GM18861 (cell line): ENCODE measurements around the gene ILDR2.

Source experiments
- ATAC-seq: cut with Tn5 transposase; IDR thresholded peaks from one replicate; pipeline ENCODE4 v1.9.1; 2021; ENCODE audit not compliant: unreplicated experiment

Gene ILDR2

DNA sequence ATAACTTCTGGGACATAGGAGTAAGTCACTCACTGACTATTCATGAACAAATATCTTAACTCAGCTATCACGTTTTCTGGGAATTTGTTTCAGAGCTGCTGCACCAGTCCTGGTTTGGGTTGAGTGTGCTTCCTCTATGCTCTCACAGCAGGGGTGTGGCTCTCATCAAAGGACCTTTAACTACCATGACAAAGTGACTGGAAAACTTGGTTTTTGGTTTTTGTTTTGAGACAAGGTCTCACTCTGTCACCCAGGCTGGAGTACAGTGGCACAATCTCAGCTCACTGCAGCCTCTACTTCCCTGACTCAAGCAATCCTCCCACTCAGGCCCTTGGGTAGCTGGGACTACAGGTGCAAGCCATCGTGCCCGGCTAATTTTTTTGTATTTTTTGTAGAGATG, 4.1 kb downstream of the ILDR2 start:
- no peak for ATAC-seq

DNA sequence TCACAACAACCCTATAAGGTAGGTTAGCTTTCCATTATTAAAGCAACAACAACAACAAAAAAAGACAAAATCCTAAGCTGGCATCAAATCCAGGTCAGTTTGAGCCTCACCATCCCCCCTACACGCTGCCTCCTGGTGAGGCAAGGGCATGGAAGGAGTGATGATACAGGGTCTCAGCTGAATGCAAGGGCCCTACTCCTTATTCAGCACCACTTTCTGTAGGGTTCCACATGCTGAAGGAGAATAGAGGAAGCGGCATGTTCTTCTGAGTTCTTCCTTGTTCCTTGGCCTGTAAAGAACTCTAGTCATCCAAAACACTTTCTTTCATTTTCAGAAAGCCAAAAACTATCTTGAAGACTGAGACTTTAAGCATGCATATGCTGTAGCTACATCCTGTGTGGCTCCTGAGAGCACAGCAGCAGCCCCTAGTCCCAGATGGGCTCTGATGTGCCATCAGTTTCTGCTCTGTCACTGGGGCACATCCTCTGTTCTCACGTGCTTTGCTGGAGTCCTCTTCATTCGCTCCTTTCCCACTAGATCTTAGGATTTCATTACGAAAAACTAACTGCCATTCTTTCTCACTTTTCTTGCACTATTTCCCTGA, 6.2 kb downstream of the ILDR2 start:
- ATAC-seq = peak; percentile 85

DNA sequence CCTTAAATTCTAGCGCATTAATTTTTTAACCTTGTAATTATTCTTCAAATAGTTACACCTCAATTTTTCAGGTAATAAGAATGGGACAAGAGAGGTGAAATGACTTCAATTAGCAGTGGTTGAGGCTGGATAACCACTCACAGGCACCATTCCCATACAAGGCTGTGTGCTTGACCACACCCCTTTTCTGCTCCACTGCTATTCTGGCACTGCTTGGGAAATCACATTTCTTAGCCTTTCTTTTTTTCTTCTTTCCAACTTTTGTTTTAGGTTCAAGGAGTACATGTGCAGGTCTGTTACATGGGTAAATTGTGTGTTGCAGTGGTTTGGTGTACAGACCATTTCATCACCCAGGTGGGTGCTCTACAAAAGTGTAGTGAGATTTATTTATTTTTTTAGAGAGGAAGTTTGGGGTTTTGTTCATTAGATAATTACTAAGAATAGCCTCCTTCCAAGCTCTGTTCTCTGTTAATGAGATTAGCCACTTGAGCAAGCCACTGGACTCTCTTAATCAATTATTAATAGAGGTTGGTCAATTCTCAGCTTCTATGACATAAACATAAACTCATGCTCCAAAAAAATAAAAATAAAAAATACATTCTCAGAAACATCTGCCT, 14.4 kb downstream of the ILDR2 start:
- peak; percentile 75 for ATAC-seq

DNA sequence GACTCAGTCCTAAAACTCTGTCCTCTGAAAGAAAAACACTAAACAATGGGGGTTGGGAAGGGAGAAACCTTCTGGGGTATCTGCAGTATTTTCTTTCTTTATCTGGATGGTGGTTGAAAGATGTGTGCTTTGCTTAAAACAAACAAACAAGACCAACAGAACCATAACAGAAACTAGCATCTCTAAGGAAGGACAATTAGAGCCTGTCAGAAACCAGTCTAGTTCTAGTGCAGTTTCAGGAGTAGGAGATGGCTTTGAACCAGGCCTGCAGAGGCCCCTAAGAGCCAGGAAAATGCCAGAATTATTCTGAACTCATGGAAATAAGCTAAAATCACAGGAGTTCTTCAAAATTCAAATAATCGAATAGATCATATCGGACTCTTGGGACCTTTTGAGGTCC, 18.5 kb downstream of the ILDR2 start:
- no peak for ATAC-seq

DNA sequence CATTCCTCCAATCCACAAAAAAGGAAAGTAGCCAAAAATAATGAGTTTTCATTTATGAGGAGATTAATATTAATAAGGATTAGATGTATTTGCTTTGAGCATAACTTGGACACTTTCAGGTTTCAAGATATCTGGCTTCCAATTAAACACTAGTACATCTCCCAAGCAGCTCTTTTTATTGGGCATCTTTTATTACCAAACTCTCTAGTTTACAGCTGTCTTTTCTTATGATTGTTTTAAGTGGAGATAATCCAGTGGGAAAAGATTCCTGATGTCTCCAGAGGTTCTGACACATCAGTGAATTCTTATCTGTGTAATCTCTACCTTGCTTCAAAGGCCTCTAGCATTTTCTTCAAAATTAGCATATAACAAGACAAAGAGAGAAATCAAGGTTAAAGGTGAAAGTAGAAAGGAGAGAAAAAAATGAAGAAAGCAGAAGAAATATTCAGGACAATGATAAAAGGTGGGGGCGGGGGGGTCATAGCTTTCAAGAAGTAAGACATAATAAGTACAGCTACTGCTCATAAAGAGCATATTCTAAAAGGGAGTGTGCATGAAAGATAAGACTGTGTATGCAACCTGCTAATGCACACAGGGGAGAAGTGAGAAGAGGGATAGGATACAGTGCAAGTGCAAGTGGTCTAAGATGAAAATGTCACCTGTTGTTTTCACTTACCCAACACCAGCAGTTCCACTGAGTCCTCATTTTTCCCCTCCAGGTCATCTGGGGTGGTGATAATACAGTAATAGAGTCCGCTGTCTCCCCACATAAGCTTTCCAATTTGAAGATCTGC, 19.1 kb downstream of the ILDR2 start:
- ATAC-seq = no peak

GRCh38 chr1:166953491-166953890, 21.8 kb downstream of the ILDR2 start:
- ATAC-seq = no peak

DNA sequence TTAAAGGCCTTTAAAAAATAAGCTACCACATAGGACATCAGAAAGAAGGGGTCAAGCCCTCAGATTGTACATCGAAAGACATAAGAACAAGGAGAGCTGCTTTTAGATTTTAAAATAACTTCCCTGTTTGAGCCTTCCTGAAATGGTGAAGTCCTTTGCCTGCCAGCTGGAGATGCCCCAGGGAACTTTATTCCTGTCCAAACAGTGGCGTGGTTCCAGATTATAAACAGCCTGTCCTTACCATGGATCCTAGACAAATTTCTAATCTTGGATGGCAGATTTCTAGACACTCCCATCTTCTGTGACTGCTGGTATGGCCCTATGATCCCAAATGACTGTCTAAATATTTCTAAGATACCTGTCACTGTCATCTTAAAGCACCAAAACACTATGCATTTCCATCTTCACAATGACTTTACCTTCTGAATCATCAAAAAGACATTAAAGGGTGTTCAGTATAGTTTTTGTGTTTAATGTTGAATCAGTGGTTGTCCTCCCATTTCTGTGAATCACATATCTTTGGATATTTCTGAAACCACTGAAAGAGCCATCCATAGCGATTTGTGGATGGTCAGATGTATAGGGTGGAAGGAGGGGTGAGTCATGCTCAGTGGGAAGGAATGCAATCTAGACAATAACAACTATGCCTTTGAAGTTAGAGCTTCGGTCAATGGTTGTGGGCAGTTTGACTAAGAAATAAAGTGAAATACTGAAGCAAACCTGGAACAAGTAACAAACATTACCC, 23.2 kb downstream of the ILDR2 start:
- ATAC-seq = no peak

- ATAC-seq = no peak
Observed at GRCh38 chr1:166951050-166951449, 24.3 kb downstream of the ILDR2 start.

DNA sequence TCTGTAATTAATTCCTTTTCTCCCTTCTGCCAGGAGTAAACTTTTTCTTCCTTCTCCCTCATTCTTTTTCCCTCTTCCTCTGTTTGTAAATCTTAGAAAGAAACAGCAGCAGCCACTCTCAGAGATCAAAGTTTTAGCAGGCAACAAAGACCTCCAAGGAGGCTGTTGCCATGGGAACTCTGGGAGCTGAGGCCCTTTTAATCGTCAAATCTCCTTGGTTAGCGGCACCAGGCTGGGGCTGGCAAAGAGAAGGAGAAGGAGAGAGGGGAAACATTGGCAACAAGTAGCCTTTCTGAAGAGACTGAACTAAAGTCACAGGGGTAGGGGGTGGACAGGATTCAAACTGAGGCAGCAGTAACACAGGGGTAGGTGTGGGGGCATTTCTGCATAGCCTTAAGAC, 25.2 kb downstream of the ILDR2 start:
- no peak for ATAC-seq

DNA sequence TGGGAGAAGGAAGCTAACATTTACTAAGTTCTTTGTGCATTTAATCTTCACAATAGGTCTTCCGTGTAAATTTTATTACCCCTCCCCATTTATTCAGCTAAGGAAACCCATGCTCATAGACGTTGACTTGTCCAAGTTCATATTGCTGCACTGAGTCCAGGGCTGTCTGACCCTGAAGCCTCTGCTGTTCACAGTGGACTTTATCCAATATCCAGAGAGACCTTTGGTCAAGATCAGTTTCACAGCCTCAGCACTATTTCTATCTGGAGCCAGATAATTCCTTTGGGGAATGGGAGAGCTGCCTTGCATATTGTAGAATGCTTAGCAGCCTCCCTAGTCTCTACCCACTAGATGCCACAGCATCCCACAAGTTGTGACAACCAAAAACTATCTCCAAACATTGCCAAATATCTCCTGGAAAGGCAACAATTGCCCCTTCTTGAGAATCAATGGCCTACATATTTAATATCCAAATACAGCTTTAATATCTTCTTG, 26.4 kb downstream of the ILDR2 start:
- ATAC-seq = no peak

- ATAC-seq = no peak
Observed at GRCh38 chr1:166947398-166948043, 27.8 kb downstream of the ILDR2 start.

DNA sequence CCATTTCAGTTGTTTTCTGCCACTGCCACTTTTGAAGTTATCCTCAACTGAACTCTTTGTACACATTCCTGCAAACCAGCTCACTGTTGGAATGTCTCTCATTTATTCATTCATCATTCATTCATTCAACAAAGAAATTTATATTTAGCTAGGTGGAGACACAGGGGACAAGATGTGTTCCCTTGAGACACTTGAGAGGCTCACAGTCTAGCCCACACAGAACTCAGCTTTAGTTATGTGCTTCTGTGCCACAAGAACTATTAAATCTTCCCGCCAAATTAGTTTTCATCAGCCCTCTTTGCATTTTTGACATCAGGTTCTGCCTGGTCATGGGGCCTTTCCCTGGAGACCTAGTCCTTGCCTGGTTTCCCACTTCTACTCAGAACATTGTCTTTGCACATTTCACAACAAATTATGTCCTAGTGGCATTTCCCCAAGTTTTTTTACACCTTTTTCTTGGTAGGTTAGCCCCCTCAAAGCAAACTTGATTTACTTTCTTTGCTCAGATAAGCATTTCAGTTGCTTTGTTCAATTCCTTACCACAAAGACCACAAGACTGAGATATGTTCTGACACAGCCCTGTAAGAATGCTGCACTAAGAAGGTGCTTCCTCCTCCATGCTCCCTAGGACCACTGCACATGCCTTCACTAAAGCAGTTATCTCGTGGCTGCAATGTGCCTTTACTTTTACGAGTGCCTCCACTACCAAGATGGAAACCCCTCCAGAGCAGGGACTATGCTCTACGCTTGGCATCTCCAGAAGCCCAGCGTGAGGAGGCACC, 31.0 kb downstream of the ILDR2 start:
- peak; percentile 49 for ATAC-seq

- ATAC-seq = no peak
Observed at GRCh38 chr1:166939741-166940375, 35.5 kb downstream of the ILDR2 start.

DNA sequence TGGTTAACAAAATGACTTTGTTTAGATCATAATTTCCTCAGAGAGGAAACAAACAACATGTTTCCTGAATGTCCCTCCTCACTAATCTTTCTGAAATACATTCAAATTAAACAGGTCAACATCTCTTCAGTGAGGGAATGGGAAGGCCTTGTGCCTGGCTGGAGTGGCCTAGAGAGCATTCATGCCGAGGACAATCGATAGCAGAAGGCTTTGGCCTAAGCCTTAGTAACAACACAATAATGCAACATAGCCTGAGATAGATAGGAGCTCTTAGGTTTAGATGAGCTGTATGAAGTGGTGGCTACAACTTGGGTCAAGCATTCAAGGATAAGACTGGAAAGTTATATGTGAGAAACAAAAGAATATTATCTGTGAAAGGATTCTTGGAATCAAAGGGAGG, 37.4 kb downstream of the ILDR2 start:
- no peak for ATAC-seq

DNA sequence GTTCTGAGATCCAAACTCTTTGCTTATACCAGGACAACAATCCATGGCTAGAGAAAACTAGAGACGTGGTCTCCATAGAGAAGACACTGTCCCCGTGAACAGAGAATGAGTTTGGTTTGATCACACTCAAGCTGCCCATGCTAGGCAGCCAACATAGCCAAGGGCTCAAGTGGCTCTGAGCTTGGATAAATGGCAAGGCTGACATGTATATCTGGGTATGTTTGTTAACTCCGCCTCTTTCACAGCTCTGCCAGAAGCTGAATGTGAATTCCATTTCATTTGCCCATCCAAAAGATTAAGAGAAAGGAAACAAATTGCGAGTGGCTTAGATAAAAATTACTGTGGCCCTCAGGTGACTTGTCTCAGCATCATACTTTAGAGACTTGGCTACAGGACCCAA, 38.0 kb downstream of the ILDR2 start:
- ATAC-seq = no peak

DNA sequence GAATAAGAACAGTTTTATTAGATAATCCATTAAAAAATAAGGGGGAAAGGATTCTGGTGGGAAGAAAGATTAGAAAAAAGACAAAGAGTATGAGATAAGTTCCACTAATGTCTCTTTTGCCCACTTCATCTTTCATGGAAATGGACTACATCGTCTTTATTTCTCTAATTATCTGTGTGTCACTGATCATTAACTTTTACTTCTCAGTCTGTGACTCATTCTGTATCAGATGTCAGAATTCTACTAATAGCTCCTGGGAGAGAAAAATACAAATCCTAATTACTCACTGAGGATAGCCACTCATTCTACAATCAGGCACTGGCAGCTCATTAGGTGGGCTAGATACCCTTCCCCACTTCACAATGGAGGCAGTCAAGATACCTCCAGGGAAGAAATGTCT, 41.7 kb downstream of the ILDR2 start:
- peak; percentile 68 for ATAC-seq

GRCh38 chr1:166933140-166933539, 42.2 kb downstream of the ILDR2 start:
- ATAC-seq = peak; percentile 21

DNA sequence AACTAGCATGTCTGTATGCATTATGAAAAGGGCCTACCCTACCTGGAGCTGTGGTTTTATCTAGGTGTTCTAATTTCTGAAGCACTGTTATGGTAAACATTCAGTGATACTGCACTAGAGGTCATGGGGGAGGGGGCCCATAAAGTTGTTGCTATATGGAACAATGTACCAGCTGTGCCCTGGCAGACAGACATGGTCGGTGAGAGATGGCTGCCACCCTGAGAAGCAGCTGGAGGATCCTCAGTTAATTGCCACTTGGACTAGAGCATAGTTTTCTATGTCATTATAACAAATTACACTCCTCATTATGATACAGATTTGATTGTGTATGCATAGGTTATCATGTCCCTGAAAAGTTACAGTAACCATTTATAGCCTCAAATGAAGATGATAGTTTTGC, 45.4 kb downstream of the ILDR2 start:
- ATAC-seq = no peak

DNA sequence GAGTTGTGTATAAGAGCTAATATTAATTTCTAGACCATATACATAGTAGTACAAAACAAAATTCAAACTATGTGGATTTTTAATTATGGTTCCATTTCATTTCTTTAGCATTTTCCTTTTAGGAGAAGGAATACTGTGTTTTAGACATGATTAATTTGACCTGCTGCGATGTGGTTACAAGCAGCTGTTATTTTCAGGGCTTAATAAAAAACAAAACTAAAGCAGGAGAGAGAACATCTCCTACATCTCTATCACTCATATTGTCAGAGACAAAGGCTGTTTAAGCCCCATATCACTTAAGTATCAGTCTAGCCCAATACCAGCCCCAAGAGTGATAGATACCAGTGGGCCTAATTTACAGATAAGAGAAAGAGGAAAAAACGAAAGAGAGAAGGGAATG, 47.6 kb downstream of the ILDR2 start:
- no peak for ATAC-seq
